ENCODE data around the gene VAV3. TPM values are rescaled to one million over a fixed set of nuclear protein-coding genes. Genes with fewer than 3 reads are reported as not detected.

VAV3 gene
- total RNA-seq, 1 donor from 2014 or later, result 159 TPM

DNA sequence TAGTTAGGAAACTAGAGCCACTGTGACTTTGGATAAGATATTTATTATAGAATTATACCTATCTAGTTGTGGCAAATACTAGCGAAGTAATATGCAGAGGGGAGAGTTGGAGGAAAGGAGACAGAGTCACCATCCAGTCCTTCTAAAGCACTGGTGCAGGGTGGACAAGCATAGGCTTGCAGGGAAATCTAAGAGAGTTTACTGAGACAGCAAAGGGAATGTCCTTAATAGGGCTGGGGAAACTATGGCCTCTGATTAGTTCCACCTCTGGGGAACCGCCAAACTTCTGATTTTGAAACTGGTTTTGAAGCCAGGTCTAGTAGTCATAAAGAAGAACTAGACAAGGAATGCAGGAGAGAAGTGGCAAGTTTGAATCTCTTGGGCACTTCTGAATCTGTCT lies 407.9 kb downstream of the VAV3 start:
- TF ChIP-seq, protein P1, sequence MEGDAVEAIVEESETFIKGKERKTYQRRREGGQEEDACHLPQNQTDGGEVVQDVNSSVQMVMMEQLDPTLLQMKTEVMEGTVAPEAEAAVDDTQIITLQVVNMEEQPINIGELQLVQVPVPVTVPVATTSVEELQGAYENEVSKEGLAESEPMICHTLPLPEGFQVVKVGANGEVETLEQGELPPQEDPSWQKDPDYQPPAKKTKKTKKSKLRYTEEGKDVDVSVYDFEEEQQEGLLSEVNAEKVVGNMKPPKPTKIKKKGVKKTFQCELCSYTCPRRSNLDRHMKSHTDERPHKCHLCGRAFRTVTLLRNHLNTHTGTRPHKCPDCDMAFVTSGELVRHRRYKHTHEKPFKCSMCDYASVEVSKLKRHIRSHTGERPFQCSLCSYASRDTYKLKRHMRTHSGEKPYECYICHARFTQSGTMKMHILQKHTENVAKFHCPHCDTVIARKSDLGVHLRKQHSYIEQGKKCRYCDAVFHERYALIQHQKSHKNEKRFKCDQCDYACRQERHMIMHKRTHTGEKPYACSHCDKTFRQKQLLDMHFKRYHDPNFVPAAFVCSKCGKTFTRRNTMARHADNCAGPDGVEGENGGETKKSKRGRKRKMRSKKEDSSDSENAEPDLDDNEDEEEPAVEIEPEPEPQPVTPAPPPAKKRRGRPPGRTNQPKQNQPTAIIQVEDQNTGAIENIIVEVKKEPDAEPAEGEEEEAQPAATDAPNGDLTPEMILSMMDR (IDR thresholded peaks at IDR 0.05; ENCODE audit: unreplicated experiment), result no peak
- no peak overlapping the region for H3K27ac Mint-ChIP-seq (ENCODE audit: unreplicated experiment)
- H3K4me1 Mint-ChIP-seq (ENCODE audit: unreplicated experiment), result no peaks in the 10 kb centered on the region
- no peaks in the 10 kb centered on the region for H3K27me3 Mint-ChIP-seq (ENCODE audit: unreplicated experiment)
- H3K36me3 Mint-ChIP-seq (ENCODE audit: low read depth, unreplicated experiment), result no peaks in the 10 kb centered on the region
- no peak for DNase-seq (ENCODE audit: low spot score)
- H3K4me3 Mint-ChIP-seq (ENCODE audit: unreplicated experiment), result no peak overlapping the region
- H3K9me3 Mint-ChIP-seq (ENCODE audit: unreplicated experiment), result no peaks in the 10 kb centered on the region

DNA sequence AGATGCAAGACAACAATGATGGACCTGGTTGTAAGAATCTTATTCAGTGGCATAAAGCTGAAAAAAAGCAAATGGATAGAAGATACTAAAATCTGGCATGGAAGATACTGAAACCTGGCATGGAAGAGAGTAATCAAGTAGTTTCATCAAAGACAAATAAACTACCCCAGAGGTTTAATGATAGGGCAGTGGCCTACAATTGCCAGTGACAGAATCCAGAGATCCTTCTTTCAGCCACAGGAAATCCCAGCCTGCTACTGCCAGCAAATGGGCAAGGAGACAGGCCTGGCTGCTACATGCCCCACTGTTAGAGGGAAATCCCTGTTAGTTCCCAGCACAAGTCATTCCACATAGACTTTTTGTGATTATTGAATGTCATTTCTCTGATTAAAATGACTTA lies 409.4 kb downstream of the VAV3 start:
- peaks cover 2% of the 10 kb centered on the region for H3K27me3 Mint-ChIP-seq (ENCODE audit: unreplicated experiment)
- no peak overlapping the region for H3K4me3 Mint-ChIP-seq (ENCODE audit: unreplicated experiment)
- no peaks in the 10 kb centered on the region for H3K4me1 Mint-ChIP-seq (ENCODE audit: unreplicated experiment)
- DNase-seq (ENCODE audit: low spot score), result no peak
- H3K9me3 Mint-ChIP-seq (ENCODE audit: unreplicated experiment), result no peaks in the 10 kb centered on the region
- TF ChIP-seq, protein P1 (IDR thresholded peaks at IDR 0.05; ENCODE audit: unreplicated experiment), result no peak
- no peaks in the 10 kb centered on the region for H3K36me3 Mint-ChIP-seq (ENCODE audit: low read depth, unreplicated experiment)
- H3K27ac Mint-ChIP-seq (ENCODE audit: unreplicated experiment), result no peak overlapping the region

DNA sequence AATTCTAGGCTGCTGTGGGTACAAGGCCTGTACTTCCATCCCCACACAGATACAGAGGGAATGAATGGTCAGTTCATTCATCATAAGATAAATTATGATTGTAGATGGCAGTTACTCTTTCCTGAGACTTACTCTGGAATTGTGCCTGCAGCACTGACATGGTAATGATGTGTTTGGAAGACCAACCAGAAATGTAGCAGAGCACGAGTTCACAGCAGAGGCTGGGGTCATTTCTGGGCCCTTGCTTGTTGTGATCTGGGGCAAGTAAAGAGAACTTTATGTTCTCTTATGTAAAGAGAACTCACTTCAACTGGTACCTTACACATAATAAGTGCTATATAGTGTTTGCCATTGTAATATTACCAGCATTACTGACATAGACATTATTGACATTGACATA lies 412.2 kb downstream of the VAV3 start:
- TF ChIP-seq, protein P1 (IDR thresholded peaks at IDR 0.05; ENCODE audit: unreplicated experiment), result no peak
- Mint-ChIP-seq H3K27me3 (ENCODE audit: unreplicated experiment) (peaks cover 2% of the 10 kb centered on the region), H3K9me3 (ENCODE audit: unreplicated experiment) (no peaks in the 10 kb centered on the region), H3K36me3 (ENCODE audit: low read depth, unreplicated experiment) (peaks cover 3% of the 10 kb centered on the region), H3K4me3 (ENCODE audit: unreplicated experiment) (no peak overlapping the region), H3K4me1 (ENCODE audit: unreplicated experiment) (no peaks in the 10 kb centered on the region), H3K27ac (ENCODE audit: unreplicated experiment) (no peak overlapping the region)
- DNase-seq (ENCODE audit: low spot score), result no peak

DNA sequence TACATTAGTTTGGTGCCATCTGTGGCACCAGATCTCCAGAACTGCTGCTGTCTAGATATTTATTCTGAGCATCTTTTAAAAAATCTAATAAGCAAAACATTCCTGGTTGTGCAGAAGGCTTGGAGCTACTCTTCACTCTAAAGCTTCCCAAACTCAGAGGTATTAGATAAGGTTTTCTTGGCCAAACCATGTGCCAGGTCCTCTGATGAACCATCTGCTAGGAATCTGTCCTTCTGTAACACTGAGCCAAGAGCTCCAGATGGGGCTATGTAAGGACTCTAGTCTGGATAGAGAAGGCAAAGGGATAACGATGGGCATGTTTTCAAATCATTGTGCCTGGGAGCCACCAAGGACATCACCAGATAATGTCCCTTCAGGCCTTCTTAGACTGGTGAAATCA lies 413.5 kb downstream of the VAV3 start:
- H3K36me3 Mint-ChIP-seq (ENCODE audit: low read depth, unreplicated experiment), result peaks cover 3% of the 10 kb centered on the region
- H3K27ac Mint-ChIP-seq (ENCODE audit: unreplicated experiment), result no peak overlapping the region
- TF ChIP-seq, protein P1 (IDR thresholded peaks at IDR 0.05; ENCODE audit: unreplicated experiment), result no peak
- no peaks in the 10 kb centered on the region for H3K4me1 Mint-ChIP-seq (ENCODE audit: unreplicated experiment)
- no peaks in the 10 kb centered on the region for H3K9me3 Mint-ChIP-seq (ENCODE audit: unreplicated experiment)
- no peak overlapping the region for H3K4me3 Mint-ChIP-seq (ENCODE audit: unreplicated experiment)
- no peak for DNase-seq (ENCODE audit: low spot score)
- H3K27me3 Mint-ChIP-seq (ENCODE audit: unreplicated experiment), result peaks cover 2% of the 10 kb centered on the region

DNA sequence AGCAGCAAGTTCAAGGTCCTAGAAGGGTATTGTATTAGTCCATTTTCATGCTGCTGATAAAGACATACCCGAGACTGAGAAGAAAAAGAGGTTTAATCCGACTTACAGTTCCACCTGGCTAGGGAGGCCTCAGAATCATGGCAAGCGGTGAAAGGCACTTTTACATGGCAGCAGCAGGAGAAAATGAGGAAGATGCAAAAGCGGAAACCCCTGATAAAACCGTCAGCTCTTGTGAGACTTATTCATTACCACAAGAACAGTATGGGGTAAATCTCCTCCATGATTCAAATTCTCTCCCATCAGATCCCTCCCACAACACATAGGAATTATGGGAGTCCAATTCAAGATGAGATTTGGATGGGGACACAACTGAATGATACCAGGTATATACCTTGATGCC lies 414.6 kb downstream of the VAV3 start:
- Mint-ChIP-seq H3K9me3 (ENCODE audit: unreplicated experiment) (no peaks in the 10 kb centered on the region), H3K27ac (ENCODE audit: unreplicated experiment) (no peak overlapping the region), H3K4me3 (ENCODE audit: unreplicated experiment) (no peak overlapping the region), H3K36me3 (ENCODE audit: low read depth, unreplicated experiment) (peaks cover 3% of the 10 kb centered on the region), H3K4me1 (ENCODE audit: unreplicated experiment) (no peaks in the 10 kb centered on the region), H3K27me3 (ENCODE audit: unreplicated experiment) (peaks cover 2% of the 10 kb centered on the region)
- TF ChIP-seq, protein P1 (IDR thresholded peaks at IDR 0.05; ENCODE audit: unreplicated experiment), result no peak
- no peak for DNase-seq (ENCODE audit: low spot score)

Data from endothelial cell (in vitro differentiated cells).